Muscle layer of duodenum (tissue), 2 donors: ENCODE measurements around the gene FTCD.
"Not testable (repeated sequence)": the region's sequence is repeated elsewhere in the genome, so short reads cannot be mapped to it uniquely, and the experiment has no call there.

Experiments
- H3K27ac ChIP-seq: one replicate; pipeline ENCODE4 v1.7.0; 2013; ENCODE audit warnings: mild to moderate bottlenecking, low read length
- H3K27me3 ChIP-seq: one replicate; pipeline ENCODE4 v1.7.0; 2013; ENCODE audit warnings: low read depth, mild to moderate bottlenecking, control low read depth, low read length
- H3K36me3 ChIP-seq, 2 donors: one replicate each; pipeline ENCODE4 v1.7.0; 2013; ENCODE audit warnings: low read length in 2 of 2, control low read depth in 1 of 2, mild to moderate bottlenecking in 1 of 2; ENCODE audit not compliant: insufficient read depth in 2 of 2, control insufficient read depth in 1 of 2
- H3K4me1 ChIP-seq, 2 donors: one replicate each; pipeline ENCODE4 v1.7.0; 2013; ENCODE audit warnings: low read length in 2 of 2, mild to moderate bottlenecking in 2 of 2, control low read depth in 1 of 2, moderate library complexity in 1 of 2; ENCODE audit not compliant: insufficient read depth in 2 of 2, control insufficient read depth in 1 of 2
- H3K4me3 ChIP-seq, 2 donors: one replicate each; pipeline ENCODE4 v1.7.0; 2013; ENCODE audit warnings: low read length in 2 of 2, low read depth in 1 of 2, mild to moderate bottlenecking in 1 of 2
- H3K9me3 ChIP-seq, 2 donors: one replicate each; pipeline ENCODE4 v1.7.0; 2013; ENCODE audit warnings: low read length in 2 of 2, control low read depth in 1 of 2, mild to moderate bottlenecking in 1 of 2; ENCODE audit not compliant: control insufficient read depth in 1 of 2
- donor health status: healthy.

Gene FTCD

GRCh38 chr21:46176443-46177129, 21.2 kb upstream of the FTCD start:
- H3K4me3 ChIP-seq, H3K36me3 ChIP-seq, H3K4me1 ChIP-seq, H3K9me3 ChIP-seq, H3K27me3 ChIP-seq, H3K27ac ChIP-seq: not testable (repeated sequence)

DNA sequence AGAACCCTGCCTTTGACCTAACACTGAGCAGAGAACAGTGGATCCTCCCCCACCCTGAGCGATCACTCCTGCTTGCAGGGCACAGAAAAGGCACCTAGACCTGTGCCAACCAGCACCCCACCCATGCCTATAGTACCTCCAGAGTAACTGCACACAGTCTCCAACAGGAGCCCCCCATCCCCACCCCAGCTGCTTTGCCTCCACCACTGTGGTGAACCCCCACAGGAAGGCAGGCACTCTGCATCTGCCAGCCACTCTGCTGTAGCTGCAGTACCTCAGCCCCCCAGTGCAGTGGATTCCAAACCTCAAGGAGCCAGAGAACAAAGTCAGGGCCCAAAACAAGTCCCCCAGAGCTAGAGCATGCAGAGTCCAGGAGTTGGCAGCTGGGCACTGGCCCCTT, 18.2 kb upstream of the FTCD start:
- Histone ChIP-seq H3K27ac (no peak overlapping the region), H3K9me3 (peaks cover 0 to 6% of the 10 kb centered on the region in 2 donors), H3K4me1 (no peaks in the 10 kb centered on the region), H3K4me3 (no peak overlapping the region), H3K36me3 (no peaks in the 10 kb centered on the region), H3K27me3 (no peaks in the 10 kb centered on the region)

- no peaks in the 10 kb centered on the region for H3K4me1 ChIP-seq
- H3K9me3 ChIP-seq = peaks cover 0 to 6% of the 10 kb centered on the region in 2 donors
- H3K27me3 ChIP-seq = no peaks in the 10 kb centered on the region
- H3K27ac ChIP-seq = no peak overlapping the region
- H3K36me3 ChIP-seq = no peaks in the 10 kb centered on the region
- no peak overlapping the region for H3K4me3 ChIP-seq
Observed at GRCh38 chr21:46172863-46173528, 17.6 kb upstream of the FTCD start.

DNA sequence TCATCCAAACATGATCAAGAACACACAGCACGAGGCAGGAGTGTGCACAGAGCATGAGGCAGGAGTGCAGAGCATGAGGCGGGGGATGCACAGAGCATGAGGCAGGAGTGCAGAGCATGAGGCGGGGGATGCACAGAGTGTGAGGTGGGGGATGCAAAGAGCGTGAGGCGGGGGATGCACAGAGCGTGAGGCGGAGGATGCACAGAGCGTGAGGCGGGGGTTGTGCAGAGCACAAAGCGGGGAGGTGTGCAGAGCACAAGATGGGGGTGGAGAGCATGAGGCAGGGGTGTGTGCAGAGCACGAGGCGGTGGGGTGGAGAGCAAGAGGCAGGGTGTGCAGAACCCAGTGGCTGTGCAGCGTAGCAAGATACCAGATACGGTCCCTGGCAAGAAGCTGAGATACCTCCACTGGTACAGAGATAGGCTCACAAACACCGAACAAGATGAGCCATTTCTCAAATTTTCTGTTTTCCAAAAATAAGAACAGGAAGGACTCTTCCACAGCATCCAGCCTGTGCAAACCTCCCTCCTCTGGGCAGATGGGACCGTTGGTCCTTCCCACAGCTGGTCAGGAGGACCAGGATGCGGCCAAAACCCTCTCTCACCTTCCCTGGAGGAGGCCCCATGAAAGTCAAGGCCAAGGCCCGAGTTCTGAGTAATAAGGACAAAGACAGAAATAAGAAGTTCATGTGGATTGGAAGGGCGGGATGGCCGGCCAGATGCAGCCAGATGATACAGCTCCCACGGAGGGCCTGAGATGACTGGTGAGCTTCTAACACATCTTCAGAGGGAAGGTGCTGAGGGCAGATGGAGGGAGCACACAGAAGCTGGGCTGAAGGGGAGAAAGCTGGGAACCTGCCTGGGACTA, 16.9 kb upstream of the FTCD start:
- Histone ChIP-seq H3K36me3 (no peaks in the 10 kb centered on the region), H3K9me3 (peaks cover 0 to 6% of the 10 kb centered on the region in 2 donors), H3K4me1 (no peaks in the 10 kb centered on the region), H3K4me3 (no peak overlapping the region), H3K27me3 (no peaks in the 10 kb centered on the region), H3K27ac (no peak overlapping the region)

GRCh38 chr21:46171585-46171984, 16.2 kb upstream of the FTCD start:
- no peak overlapping the region for H3K27ac ChIP-seq
- H3K27me3 ChIP-seq = no peaks in the 10 kb centered on the region
- H3K4me3 ChIP-seq = no peak overlapping the region
- H3K36me3 ChIP-seq = no peaks in the 10 kb centered on the region
- H3K4me1 ChIP-seq = no peaks in the 10 kb centered on the region
- peaks cover 0 to 6% of the 10 kb centered on the region in 2 donors for H3K9me3 ChIP-seq

DNA sequence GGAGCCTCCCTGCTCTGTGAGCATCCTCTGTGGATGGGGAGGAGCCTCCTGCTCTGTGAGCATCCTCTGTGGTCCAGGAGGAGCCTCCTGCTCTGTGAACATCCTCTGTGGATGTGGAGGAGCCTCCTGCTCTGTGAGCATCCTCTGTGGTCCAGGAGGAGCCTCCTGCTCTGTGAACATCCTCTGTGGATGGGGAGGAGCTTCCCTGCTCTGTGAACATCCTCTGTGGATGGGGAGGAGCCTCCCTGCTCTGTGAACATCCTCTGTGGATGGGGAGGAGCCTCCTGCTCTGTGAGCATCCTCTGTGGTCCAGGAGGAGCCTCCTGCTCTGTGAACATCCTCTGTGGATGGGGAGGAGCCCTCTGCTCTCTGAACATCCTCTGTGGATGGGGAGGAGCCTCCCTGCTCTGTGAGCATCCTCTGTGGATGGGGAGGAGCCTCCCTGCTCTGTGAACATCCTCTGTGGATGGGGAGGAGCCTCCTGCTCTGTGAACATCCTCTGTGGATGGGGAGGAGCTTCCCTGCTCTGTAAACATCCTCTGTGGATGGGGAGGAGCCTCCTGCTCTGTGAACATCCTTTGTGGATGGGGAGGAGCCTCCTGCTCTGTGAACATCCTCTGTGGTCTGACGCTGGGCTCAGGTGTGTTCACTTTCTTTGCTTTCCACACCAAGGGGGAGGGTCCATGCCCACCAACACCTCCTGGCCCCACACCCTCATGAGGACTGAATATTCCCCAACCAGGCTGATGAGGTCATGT, 15.2 kb upstream of the FTCD start:
- not testable (repeated sequence) for H3K9me3 ChIP-seq, H3K27me3 ChIP-seq, H3K36me3 ChIP-seq, H3K4me3 ChIP-seq, H3K27ac ChIP-seq, H3K4me1 ChIP-seq

DNA sequence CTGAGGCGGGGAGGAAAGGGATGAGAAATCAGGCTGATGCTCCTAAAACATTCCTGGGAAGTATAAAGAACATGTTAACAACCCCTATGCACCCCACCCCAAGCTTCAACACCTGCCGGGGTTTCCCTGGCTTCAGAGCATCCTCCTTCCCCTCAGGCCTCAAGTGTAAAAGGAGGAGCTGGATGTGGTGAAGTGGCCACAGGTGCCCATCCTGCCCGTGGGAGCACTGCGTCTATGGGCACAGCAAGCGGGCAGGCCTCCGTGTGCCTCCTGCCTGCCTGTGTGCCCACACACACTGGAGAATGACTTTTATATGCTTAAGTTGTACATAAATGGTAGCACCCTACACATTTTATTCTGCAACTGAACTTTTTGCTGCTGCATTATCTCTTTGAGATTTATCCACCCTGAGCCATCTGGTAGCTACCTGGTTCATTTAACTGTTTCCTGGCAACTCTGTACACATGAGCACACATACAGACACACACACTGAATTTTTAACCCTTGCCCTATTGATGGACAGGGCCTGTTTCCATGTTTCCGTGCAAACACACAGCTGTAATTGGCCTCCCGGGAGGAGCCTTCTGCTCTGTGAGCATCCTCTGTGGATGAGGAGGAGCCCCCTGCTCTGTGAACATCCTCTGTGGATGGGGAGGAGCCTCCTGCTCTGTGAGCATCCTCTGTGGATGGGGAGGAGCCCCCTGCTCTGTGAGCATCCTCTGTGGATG, 13.4 kb upstream of the FTCD start:
- no peaks in the 10 kb centered on the region for H3K36me3 ChIP-seq
- no peaks in the 10 kb centered on the region for H3K9me3 ChIP-seq

DNA sequence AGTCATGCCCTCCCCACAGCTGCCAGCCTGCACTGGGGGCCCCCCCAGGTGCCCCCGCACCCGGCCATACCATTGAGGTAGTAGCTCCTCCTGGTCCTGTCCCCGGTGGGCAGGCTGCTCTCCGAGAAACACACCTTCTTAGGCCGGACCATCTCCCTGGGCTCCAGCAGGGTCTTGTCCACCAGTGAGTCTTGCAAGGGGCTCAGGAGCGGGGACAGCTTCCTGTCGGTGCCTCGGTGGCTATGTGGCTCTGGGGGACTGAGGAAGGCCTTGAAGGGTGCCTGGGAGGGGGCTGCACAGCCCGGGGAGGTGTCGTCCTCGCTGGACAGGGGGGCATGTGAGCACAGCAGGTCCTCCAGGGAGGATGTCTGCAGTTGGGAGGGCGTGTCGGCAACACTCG, 12.9 kb upstream of the FTCD start:
- Histone ChIP-seq H3K27me3 (no peaks in the 10 kb centered on the region), H3K4me3 (no peak overlapping the region), H3K27ac (no peak overlapping the region), H3K36me3 (no peaks in the 10 kb centered on the region), H3K9me3 (no peaks in the 10 kb centered on the region), H3K4me1 (no peaks in the 10 kb centered on the region)

More for the DNA sequence above, 13.4 kb upstream of the FTCD start:
- Histone ChIP-seq H3K27me3 (no peaks in the 10 kb centered on the region), H3K4me1 (no peaks in the 10 kb centered on the region), H3K4me3 (no peak overlapping the region), H3K27ac (no peak overlapping the region)

- Histone ChIP-seq H3K9me3 (no peaks in the 10 kb centered on the region), H3K27me3 (no peaks in the 10 kb centered on the region), H3K4me1 (no peaks in the 10 kb centered on the region), H3K27ac (no peak overlapping the region), H3K4me3 (no peak overlapping the region), H3K36me3 (no peaks in the 10 kb centered on the region)
Observed at GRCh38 chr21:46165098-46165497, 9.7 kb upstream of the FTCD start.

GRCh38 chr21:46163380-46163779, 8.0 kb upstream of the FTCD start:
- Histone ChIP-seq H3K4me1 (no peaks in the 10 kb centered on the region), H3K27me3 (no peaks in the 10 kb centered on the region), H3K9me3 (no peaks in the 10 kb centered on the region), H3K27ac (no peak overlapping the region), H3K4me3 (no peak overlapping the region), H3K36me3 (no peaks in the 10 kb centered on the region)
